T-helper 2 cell (primary cell): ENCODE results near the gene RUFY4.
A peak's percentile ranks its signal among the peaks of the same experiment; 100 is the strongest.
"Not testable (repeated sequence)": the region's sequence is repeated elsewhere in the genome, so short reads cannot be mapped to it uniquely, and the experiment has no call there.

ENCODE experiments used
- DNase-seq, 5 experiments: peaks; one replicate each; pipeline versions ENCODE4 v3.0.0 to v3.0.0-alpha.2; 2012 to 2022

Gene RUFY4

GRCh38 chr2:218031261-218031660 lies 37.8 kb upstream of the RUFY4 start:
- DNase-seq = no peak

DNA sequence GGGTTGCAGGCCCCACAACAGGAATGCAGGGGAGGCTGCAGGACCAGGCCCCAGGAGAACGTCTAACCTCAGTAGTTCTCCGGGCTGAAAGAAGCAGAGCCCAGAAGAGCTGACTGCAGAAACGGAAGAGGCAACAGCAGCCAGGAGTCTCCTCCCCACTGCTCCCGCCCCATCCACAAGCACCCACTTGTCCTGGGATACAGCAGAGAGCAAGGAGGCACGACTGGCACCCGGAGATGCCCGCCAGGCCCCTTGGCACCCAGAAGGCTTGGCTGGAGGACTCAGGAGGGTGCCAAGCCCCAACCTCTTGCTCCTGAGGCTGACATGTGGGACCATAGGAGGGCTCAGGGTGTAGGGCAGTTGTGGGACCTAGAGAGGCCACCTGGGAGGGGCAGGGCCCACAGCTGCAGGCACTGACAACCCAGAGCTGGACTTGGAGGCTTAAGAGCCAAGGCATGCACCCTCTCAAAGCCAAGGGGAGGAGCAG lies 37.2 kb upstream of the RUFY4 start:
- DNase-seq = no peak

DNA sequence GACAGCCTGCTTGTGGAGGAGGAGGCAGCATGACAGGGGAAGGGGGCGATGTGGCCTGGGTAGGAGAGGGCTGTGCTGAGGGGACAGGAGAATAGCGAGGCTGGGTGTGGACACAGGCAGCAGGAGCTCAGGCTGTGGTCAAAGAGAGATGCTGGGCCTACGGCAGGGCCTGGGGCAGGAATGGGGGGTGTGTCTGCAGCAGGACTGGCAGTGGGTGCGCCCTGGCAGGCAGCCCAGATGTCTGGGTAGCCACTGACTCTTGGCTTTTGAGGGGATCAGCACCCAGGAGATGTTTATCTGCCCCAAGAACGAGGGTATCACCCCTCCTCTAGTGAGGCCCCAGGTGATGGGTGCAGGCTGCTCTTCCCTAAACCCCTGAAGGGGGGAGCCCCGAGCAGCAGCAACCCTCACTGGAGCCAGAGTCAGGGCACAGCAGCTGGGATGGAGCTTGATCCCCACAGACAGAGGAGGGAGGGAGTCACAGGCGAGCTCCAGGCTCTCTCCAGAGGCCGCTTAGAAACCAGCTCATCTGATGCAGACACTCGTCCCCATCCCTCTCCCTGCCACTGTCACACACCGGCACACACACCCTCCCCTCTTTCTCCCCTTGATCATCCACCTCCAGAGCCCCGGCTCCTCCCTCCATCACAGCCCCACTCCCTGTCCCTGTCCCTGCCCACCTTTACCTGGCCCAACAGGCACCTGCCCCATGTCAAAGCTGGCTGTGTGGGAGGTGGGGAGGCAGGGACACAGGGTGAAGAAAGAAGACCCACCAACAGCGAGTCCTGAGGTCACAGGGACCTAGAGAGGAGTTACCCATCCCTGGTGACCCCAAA lies 36.5 kb upstream of the RUFY4 start:
- no peak for DNase-seq

DNA sequence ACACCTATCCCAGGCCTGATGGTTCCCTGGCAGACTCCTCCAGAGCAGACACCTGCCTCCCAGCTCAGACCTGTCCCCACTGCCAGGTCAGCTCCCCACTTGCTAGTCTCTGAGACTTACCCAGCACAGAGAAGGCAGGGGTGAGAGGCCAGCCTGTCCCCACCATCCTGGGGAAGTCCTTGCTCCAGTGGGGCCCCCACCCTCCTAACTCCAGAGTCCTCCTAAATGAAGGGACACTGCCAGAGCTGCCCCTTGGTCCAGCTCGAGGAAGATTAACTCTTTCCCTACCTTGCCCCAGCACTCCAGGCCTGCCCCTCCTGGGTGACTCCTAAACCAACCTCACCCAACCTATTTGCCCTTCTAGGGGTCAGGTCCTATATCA lies 35.9 kb upstream of the RUFY4 start:
- DNase-seq = no peak

GRCh38 chr2:218033590-218034496 lies 35.2 kb upstream of the RUFY4 start:
- no peak for DNase-seq

DNA sequence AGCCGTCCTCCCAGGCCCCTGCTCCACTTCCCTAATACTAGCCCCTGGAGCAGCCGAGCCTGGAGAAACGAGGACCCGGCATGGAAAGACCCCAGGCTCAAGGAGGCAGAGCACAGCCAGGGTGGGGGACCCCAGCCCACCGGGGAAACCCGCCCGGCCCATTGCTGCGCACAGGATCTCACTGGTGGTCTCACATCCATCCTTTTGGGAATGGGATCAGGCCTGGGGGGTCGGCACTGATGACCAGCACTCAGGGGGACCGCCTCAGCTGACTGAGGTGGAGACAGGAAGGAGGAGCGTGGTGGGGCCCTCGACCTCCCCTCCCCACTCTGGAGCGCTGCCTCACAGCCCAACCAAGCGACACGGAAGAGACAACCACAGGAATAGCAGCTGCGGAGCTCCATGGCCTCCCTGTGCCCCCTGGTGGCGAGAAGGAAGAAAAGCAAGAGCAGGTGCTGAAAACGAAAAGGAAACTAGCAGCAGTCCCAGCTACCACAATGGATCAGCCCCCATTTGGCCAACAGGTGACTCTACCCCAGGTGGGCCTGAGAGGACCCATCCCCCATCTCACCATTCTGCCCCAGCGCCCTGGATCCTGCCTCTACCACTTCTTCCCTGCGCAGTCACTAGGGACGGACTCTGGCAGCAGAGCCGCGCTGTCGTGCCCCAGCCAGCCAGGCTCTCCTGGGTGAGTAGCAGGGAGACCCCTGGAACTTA lies 34.4 kb upstream of the RUFY4 start:
- DNase-seq = peak in 4 of 5 experiments; percentile 23 to 84 (median 53)

DNA sequence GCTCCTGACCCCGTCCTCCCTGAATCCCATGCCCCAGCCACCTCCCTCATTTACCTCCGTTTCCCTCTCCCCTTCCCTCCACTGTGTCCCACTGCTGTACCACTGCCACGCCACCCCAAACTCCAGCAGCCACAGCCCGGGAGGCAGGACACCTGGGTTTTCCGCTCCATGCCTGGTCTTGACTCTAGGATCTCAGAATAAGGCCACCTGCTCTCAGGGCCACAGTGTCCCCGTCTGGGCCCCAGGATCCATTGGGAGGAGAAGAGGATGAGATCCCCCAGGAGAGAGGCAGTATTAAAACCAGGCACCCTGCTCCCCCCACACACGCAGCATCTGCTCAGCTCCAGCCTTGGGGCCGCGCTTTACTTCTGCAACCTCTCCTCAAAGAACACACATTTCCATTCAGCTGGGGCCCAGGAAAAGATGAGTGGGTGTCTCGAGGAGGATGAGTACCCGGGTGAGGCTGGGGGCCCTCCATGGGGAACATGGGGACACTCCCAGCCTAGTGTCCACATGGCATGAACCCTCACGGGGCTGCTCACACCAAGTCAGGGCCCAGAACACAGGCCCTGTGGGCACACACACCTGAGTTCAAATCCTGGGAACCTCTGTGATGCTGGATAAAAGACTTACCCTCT lies 33.5 kb upstream of the RUFY4 start:
- DNase-seq = no peak

DNA sequence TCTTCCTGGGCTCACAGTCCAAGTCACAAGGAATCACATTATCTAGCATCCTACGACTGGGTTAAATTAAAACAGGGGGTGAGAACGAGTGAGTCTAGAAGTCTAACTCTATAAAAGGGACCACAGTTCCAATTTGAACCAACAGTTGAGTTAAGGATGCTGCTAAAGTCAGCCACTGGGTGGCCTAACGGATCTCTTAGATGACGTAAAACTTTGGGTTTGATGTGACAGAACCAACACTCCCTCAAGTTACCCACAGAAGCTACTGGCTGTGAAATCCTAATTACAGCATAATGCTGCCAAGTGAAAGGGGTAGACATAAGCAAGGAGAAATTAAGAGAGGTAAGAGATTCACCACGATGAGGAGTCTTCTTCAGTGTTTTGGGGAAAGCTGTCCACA lies 32.7 kb upstream of the RUFY4 start:
- DNase-seq = no peak

DNA sequence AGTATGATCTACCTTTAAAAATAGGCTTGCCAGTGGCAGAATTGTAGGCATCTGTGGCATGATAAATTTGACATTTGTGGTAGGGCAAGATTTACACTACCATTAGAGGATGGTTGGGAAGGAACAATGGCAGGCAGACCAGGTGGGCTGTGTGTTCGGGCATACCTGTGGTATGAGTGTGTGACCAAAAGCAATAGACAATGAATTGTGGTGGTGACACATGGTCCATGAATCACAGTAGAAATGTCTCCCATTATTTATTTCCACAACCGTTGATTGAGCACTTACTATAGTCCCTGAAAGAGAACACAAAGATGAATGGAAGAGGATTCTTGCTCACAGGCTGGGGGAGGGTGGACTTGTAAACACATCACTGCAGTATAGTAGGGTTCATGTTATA lies 29.9 kb upstream of the RUFY4 start:
- no peak for DNase-seq

DNA sequence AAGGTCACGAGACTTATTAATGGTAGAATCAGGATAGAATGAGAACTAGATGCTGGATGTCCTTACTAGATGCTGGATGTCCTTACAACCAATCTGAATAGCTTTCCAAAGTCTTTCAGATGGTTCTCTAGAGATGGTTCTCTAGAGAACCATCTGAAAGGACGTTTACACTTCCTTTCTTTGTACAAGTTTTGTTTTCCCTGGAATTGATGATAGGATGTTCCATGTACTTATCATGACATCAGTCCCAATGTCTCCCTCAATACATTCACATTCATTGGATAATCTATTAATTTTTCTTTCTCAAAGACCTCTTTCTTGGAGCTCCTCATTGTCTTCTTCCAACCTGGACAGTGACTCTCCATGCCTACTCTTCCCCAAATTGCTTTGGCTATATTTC lies 28.2 kb upstream of the RUFY4 start:
- DNase-seq = no peak

DNA sequence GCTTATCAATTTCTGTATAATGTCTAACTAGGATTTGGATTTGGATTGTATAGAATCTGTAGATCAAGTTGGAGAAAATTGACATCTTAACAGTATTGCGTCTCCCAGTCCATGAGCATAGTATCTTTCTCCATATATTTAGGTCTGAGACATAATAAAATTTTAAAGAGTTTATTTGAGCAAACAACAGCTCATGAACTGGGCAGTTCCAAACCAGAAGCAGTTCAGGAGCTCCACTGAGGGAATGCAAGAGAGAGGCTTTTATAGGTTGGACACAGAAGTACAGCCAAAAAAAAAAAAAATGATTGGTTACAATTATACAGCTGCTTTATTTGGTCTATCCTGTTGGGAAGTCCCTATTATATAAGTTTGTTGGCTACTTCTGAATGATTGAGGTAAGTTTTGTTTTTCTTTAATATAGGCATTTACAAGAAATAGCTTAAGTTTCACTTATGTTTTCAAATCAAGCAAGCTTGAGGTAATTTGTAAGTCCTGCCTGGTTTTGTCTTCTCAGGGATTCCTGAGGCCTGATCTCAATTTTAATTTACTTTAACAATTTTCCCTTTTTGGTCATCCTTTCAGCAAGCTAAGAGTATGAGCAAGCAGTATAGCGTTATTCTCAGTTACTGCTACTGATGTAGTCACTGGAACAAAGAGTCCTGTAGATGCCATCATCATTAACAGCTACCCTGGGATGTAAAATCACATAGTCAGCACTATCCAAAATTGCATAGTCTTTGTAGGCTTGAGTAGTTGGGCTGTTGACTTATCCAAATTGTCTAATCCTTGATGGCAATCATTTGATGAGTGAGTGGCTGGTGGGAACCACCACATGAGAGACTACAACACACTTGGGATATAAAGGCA lies 27.5 kb upstream of the RUFY4 start:
- DNase-seq = no peak

- DNase-seq = no peak
Measured at GRCh38 chr2:218043100-218043499, 26.0 kb upstream of the RUFY4 start.

GRCh38 chr2:218043701-218044109 lies 25.3 kb upstream of the RUFY4 start:
- no peak for DNase-seq

- not testable (repeated sequence) for DNase-seq
Measured at GRCh38 chr2:218044599-218044998, 24.5 kb upstream of the RUFY4 start.

- DNase-seq = no peak
Measured at GRCh38 chr2:218046238-218046637, 22.8 kb upstream of the RUFY4 start.

DNA sequence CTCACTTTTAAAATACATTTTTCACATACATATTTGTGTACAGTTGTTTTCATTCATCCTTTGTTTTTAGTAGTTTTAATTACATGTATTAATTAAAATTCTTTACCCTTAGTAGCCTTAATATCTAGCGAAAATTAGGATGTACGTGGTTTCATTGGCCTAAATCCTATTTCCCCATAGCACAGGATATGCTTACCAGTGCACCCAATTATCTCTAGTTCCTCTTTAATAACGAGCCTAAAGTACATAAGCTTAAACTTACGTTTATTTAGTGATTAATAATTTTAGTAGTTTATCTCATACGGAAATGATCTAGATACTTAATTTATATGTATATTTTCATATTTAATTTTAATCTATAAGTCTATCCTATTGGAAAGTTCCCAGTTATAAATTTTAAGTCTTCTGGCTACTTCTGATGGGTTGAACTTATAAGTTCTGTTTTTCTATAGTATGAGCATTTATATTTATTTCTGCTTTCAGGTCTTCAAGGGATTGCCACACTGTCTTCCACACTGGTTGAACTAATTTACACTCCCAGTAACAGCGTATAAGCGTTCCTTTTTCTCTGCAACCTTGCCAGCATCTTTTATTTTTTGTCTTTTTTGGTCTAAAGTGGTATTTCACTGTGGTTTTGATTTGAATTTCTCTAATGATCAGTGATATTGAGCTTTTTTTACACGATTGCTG lies 21.4 kb upstream of the RUFY4 start:
- DNase-seq = no peak

DNA sequence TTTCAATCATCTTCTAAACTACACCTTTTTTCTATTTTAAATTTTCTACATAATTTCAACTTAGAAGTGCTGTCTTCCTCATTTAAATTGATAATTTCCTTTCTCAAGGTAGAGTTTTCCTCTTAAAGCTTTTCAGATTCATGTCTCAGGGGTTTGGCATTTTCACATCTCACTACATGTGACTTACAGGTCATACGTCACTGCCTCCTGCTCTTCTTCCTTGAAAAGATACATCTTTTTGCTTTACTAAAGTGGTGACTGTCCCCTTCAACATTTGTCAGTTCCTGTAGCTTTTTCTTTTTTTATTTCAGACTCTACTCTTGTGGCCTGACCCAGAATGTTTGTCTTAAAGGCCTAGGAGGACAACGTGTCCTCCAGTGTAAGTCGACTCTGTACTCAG lies 17.1 kb upstream of the RUFY4 start:
- DNase-seq = no peak

DNA sequence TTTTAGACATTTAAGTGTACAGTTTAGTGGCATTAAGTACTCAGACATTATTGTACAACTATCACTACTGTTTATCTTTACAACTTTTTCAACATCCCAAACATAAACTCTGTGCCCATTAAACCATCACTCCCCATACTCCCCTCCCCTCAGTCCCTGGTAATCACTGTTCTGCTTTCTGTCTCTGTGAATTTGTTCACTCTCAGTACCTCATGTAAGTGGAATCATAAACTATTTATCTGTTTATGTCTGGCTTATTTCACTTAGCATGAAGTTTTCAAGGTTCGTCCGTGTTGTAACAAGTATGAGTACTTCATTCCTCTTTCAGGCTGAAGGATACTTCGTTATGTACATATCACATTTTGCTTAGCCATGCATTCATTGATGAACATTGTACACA lies 9.8 kb upstream of the RUFY4 start:
- DNase-seq = no peak

- no peak for DNase-seq
Measured at GRCh38 chr2:218060118-218060517, 8.9 kb upstream of the RUFY4 start.

- no peak for DNase-seq
Measured at GRCh38 chr2:218060950-218061660, 7.9 kb upstream of the RUFY4 start.
